ENCODE results near the gene DOCK11.

DOCK11 gene

DNA sequence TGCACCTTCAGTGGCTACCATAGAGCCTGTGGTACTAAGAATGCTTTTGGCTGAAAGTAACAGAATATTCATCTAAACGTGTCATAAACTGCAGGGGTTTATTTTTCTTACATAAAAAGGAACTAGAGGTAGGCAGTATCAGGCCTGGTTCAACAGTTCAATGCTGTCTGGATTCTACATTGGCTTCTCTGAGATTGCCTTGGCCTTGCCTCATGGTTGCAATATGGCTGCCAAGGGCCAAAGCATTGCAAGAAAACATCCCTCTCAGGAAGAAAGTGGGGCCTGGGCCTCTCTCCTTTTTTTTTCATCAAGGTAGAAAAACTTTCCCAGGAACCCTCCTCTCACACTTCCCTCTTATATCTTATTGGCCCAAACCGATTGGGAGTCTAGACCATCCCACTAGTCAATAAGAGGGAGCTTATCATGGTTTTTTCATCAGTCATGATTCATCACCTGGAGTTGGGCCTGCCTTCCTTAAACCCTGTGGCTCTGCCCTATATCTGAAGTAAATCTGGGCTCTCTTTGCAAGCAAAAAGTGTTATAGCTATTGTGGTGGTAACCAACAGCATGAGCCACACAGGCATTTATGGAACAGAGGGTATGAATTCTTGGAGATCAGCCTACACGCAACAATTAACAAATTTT lies 1.8 kb upstream of the DOCK11 start:
- no peak overlapping the region for H3K9ac ChIP-seq
- H3K9me3 ChIP-seq (ENCODE audit: control insufficient read depth, low read length) = no peaks in the 10 kb centered on the region
- no peaks in the 10 kb centered on the region for H3K79me2 ChIP-seq
- H2AFZ ChIP-seq = no peak overlapping the region
- TF ChIP-seq, protein P1, sequence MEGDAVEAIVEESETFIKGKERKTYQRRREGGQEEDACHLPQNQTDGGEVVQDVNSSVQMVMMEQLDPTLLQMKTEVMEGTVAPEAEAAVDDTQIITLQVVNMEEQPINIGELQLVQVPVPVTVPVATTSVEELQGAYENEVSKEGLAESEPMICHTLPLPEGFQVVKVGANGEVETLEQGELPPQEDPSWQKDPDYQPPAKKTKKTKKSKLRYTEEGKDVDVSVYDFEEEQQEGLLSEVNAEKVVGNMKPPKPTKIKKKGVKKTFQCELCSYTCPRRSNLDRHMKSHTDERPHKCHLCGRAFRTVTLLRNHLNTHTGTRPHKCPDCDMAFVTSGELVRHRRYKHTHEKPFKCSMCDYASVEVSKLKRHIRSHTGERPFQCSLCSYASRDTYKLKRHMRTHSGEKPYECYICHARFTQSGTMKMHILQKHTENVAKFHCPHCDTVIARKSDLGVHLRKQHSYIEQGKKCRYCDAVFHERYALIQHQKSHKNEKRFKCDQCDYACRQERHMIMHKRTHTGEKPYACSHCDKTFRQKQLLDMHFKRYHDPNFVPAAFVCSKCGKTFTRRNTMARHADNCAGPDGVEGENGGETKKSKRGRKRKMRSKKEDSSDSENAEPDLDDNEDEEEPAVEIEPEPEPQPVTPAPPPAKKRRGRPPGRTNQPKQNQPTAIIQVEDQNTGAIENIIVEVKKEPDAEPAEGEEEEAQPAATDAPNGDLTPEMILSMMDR (IDR thresholded peaks at IDR 0.05) = no peak
- H3K27me3 ChIP-seq (ENCODE audit: control insufficient read depth, insufficient read depth, low read length) = no peaks in the 10 kb centered on the region
- no peak overlapping the region for H3K4me3 ChIP-seq (ENCODE audit: low read depth, low read length)
- H3K36me3 ChIP-seq (ENCODE audit: control insufficient read depth, insufficient read depth, low read length) = no peaks in the 10 kb centered on the region
- H3K27ac ChIP-seq = no peak overlapping the region
- H3K4me1 ChIP-seq = no peaks in the 10 kb centered on the region
- H3K4me2 ChIP-seq (ENCODE audit: low read length) = no peak overlapping the region

DNA sequence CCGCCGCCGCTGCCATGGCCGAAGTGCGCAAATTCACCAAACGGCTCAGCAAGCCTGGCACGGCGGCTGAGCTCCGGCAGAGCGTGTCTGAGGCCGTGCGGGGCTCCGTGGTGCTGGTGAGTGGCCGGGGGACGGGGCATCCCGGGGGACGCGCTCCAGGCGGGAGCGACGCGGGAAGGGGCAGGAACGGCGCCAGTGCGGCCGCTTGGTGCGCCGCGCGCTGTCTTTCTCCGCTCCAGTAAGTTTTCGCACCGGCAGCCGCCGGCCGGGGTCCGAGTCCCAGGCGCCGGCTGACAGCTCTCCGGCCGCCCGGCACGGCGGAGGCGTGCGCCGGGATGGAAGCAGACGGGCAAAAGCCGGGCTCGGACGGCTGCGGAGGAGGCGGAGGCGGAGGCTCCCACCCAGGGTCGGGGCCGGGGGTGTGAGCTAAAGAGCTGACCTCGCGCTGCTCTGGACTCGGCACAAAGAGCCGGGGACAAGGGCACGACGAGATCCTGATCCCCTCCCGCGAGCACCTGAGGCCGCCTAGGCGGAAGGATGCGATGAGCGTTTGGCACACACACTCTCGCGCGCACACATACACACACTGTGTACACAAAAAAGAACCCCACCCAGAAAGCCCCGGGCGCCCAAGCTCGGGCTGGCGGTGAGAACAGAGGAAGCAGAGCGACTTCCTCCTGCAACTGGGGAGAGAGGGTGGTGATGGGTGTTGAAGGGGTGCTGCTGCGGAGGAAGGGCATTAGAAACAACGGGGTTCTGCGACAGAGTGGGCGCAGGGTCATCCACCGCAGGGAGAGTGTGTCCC lies 545 bp downstream of the DOCK11 start:
- Histone ChIP-seq H3K4me1 (no peaks in the 10 kb centered on the region), H3K36me3 (ENCODE audit: control insufficient read depth, insufficient read depth, low read length) (no peaks in the 10 kb centered on the region), H3K9me3 (ENCODE audit: control insufficient read depth, low read length) (no peaks in the 10 kb centered on the region), H3K27ac (no peak overlapping the region), H3K9ac (no peak overlapping the region), H3K79me2 (no peaks in the 10 kb centered on the region), H3K27me3 (ENCODE audit: control insufficient read depth, insufficient read depth, low read length) (no peaks in the 10 kb centered on the region), H3K4me2 (ENCODE audit: low read length) (peak overlapping the region; percentile 58), H3K4me3 (ENCODE audit: low read depth, low read length) (peak overlapping the region; percentile 40), H2AFZ (peak overlapping the region; percentile 83)
- TF ChIP-seq, protein P1 (IDR thresholded peaks at IDR 0.05) = no peak

DNA sequence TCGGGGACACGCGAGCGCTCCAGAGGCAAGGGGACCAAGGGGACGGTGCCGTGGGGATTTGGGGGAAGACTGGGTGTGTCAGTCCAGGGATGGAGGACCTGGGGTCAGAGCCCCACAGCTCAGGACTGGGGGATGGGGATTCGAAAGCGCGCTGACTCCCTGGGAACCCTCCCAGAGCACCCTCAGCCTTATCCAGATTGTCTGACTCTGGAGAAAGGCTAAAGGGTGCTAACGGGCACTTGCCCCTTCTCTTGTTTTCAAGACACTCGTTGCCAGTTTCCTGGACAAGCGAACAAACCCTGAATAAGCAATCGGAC lies 1.1 kb downstream of the DOCK11 start:
- Histone ChIP-seq H3K27me3 (ENCODE audit: control insufficient read depth, insufficient read depth, low read length) (no peaks in the 10 kb centered on the region), H3K4me2 (ENCODE audit: low read length) (peak overlapping the region; percentile 44), H3K4me1 (no peaks in the 10 kb centered on the region), H3K9me3 (ENCODE audit: control insufficient read depth, low read length) (no peaks in the 10 kb centered on the region), H3K4me3 (ENCODE audit: low read depth, low read length) (peak overlapping the region; percentile 40), H3K36me3 (ENCODE audit: control insufficient read depth, insufficient read depth, low read length) (no peaks in the 10 kb centered on the region), H3K9ac (no peak overlapping the region), H2AFZ (peak overlapping the region; percentile 83), H3K27ac (no peak overlapping the region), H3K79me2 (no peaks in the 10 kb centered on the region)
- TF ChIP-seq, protein P1 (IDR thresholded peaks at IDR 0.05) = no peak

DNA sequence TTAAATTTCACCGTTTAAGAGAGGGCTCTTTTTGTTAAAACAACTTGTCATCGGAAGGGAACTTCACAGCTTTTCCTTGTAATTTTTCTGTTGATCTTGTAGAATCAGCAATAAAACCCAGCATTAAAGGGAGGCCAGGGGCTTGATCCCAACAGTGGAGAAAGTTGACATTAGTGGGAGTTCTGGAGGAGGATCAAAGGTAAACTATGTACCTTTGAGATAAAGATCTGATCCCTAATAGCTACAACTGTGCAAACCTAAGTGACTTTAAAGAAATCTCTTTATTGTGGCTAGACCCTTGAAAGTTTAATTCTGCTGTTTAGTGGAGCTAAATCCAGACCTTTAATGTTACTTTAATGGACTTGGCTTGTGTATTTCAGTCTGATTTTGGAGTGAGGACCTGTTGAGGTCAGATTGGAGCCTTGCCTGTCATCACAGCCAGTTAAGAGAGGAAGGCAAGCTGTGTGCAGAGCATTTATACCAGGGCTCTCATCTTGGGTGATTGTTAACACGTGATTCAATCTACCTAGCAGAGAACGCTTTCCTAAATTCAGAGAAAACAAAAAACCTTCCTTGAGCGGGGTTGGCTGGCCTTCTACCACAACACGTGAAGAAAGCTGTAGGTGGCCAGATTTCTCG lies 1.7 kb downstream of the DOCK11 start:
- TF ChIP-seq, protein P1 (IDR thresholded peaks at IDR 0.05) = no peak
- no peaks in the 10 kb centered on the region for H3K4me1 ChIP-seq
- no peak overlapping the region for H3K4me2 ChIP-seq (ENCODE audit: low read length)
- H3K79me2 ChIP-seq = no peaks in the 10 kb centered on the region
- H3K27ac ChIP-seq = no peak overlapping the region
- no peak overlapping the region for H3K9ac ChIP-seq
- H2AFZ ChIP-seq = peak overlapping the region; percentile 83
- no peaks in the 10 kb centered on the region for H3K9me3 ChIP-seq (ENCODE audit: control insufficient read depth, low read length)
- H3K36me3 ChIP-seq (ENCODE audit: control insufficient read depth, insufficient read depth, low read length) = no peaks in the 10 kb centered on the region
- H3K4me3 ChIP-seq (ENCODE audit: low read depth, low read length) = peak overlapping the region; percentile 40
- H3K27me3 ChIP-seq (ENCODE audit: control insufficient read depth, insufficient read depth, low read length) = no peaks in the 10 kb centered on the region

All from parathyroid adenoma (tissue), 2 donors.